Measurements from ENCODE around the gene THOC2.
"Not testable (repeated sequence)": the region's sequence is repeated elsewhere in the genome, so short reads cannot be mapped to it uniquely, and the experiment has no call there.

THOC2 gene

GRCh38 chrX:123731258-123731986, 1.4 kb downstream of the THOC2 start:
- H3K4me3 ChIP-seq (ENCODE audit: low read depth, low read length) = peak overlapping the region; percentile 69
- TF ChIP-seq CTCF (IDR thresholded peaks at IDR 0.05; ENCODE audit: low read depth, low read length, missing control alignments) = no peak
- DNase-seq (ENCODE audit: low read depth) = no peak

GRCh38 chrX:123728554-123728953, 4.3 kb downstream of the THOC2 start:
- no peak for DNase-seq (ENCODE audit: low read depth)
- no peak overlapping the region for H3K4me3 ChIP-seq (ENCODE audit: low read depth, low read length)
- no peak for TF ChIP-seq CTCF (IDR thresholded peaks at IDR 0.05; ENCODE audit: low read depth, low read length, missing control alignments)

- DNase-seq (ENCODE audit: low read depth) = no peak
- H3K4me3 ChIP-seq (ENCODE audit: low read depth, low read length) = no peak overlapping the region
- no peak for TF ChIP-seq CTCF (IDR thresholded peaks at IDR 0.05; ENCODE audit: low read depth, low read length, missing control alignments)
Measured at GRCh38 chrX:123728016-123728415, 4.8 kb downstream of the THOC2 start.

DNA sequence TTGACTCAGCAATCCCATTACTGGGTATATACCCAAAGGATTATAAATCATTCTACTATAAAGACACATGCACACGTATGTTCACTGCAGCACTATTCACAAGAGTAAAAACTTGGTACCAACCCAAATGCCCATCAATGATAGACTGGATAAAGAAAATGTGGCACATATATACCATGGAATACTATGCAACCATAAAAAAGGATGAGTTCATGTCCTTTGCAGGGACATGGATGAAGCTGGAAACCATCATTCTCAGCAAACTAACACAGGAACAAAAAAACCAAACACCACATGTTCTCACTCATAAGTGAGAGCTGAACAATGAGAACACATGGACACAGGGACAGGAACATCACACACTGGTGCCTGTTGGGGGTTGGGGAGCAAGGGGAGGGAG, 10.7 kb downstream of the THOC2 start:
- DNase-seq (ENCODE audit: low read depth); H3K4me3 ChIP-seq (ENCODE audit: low read depth, low read length): not testable (repeated sequence)

DNA sequence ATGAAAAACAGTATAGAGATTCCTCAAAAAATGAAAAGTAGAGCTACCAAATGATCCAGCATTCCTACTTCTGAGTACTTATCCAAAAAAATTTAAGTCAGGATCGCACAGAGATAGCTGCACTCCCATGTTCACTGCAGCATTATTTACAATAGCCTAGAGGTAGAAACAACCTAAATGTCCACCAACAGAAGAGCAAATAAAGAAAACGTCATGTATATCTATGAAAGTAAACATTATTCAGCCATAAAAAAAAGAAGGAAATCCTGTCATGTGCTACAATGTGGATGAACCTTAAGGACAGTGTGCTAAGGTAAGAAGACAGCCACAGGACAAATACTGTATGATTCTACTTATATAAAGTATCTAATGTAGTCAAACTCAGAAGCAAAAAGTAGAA, 12.4 kb downstream of the THOC2 start:
- H3K4me3 ChIP-seq (ENCODE audit: low read depth, low read length) = no peak overlapping the region
- TF ChIP-seq CTCF (IDR thresholded peaks at IDR 0.05; ENCODE audit: low read depth, low read length, missing control alignments) = no peak
- DNase-seq (ENCODE audit: low read depth) = no peak

- DNase-seq (ENCODE audit: low read depth) = no peak
Measured at GRCh38 chrX:123713841-123714240, 19.0 kb downstream of the THOC2 start.

GRCh38 chrX:123713434-123713833, 19.4 kb downstream of the THOC2 start:
- no peak overlapping the region for H3K4me3 ChIP-seq (ENCODE audit: low read depth, low read length)
- TF ChIP-seq CTCF (IDR thresholded peaks at IDR 0.05; ENCODE audit: low read depth, low read length, missing control alignments) = no peak
- no peak for DNase-seq (ENCODE audit: low read depth)

More at GRCh38 chrX:123713841-123714240, 19.0 kb downstream of the THOC2 start:
- H3K4me3 ChIP-seq (ENCODE audit: low read depth, low read length) = no peak overlapping the region
- no peak for TF ChIP-seq CTCF (IDR thresholded peaks at IDR 0.05; ENCODE audit: low read depth, low read length, missing control alignments)

DNA sequence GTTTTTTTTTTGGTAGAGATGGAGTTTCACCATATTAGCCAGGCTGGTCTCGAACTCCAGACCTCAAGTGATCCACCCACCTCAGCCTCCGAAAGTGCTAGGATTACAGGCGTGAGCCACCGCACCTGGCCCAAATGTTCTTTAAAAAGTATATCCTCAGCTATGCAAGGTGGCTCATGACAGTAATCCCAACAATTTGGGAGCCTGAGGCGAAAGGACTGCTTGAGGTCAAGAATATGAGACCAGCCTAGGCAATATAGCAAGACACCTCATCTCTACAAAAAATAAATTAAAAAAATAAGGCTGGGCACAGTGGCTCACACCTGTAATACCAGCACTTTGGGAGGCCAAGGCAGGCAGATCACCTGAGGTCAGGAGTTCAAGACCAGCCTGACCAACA, 21.7 kb downstream of the THOC2 start:
- DNase-seq (ENCODE audit: low read depth); H3K4me3 ChIP-seq (ENCODE audit: low read depth, low read length): not testable (repeated sequence)

Data from GM12864 (cell line).